NCI-H2227 treated with DMSO at 0.1 percent for 48 hours (cell line): Measurements from ENCODE around the gene KMT5C.

Experiments used
- DNase-seq: peaks from one replicate; lab custom pipeline; 2025; lab: John Stamatoyannopoulos, UW

The KMT5C gene

GRCh38 chr19:55386493-55386971 is 46.9 kb downstream of the KMT5C start:
- no peak for DNase-seq

GRCh38 chr19:55387736-55388497 is 48.2 kb downstream of the KMT5C start:
- no peak for DNase-seq

- DNase-seq: no peak
These were observed 50.0 kb downstream of the KMT5C start for GRCh38 chr19:55389386-55390317.

- no peak for DNase-seq
These were observed 50.8 kb downstream of the KMT5C start for GRCh38 chr19:55390461-55390880.

- DNase-seq: no peak
These were observed 51.6 kb downstream of the KMT5C start for GRCh38 chr19:55391191-55391670.

GRCh38 chr19:55391702-55392615 is 52.3 kb downstream of the KMT5C start:
- DNase-seq: no peak

GRCh38 chr19:55392820-55393761 is 53.4 kb downstream of the KMT5C start:
- no peak for DNase-seq
